HepG2 (cell line): Measurements from ENCODE around the gene PPFIA2. TPM values are rescaled to one million over a fixed set of nuclear protein-coding genes. Genes with fewer than 3 reads are reported as not detected.

Experiments
- GLMP ChIP-seq: sonication (generic); formaldehyde crosslinking; IDR thresholded peaks from 2 replicates; pipeline ENCODE4 v1.9.0; 2021; ENCODE audit warnings: missing genetic modification reagents, mild to moderate bottlenecking, borderline replicate concordance
- KLF15 ChIP-seq: sonication (generic); formaldehyde crosslinking; IDR thresholded peaks from 2 replicates; pipeline ENCODE4 v1.8.1; 2023; ENCODE audit warnings: borderline replicate concordance, mild to moderate bottlenecking, inconsistent platforms, missing genetic modification reagents, mixed read lengths
- MYNN ChIP-seq: sonication (generic); formaldehyde crosslinking; IDR thresholded peaks from 2 replicates; pipeline ENCODE4 v1.4.0; 2020; ENCODE audit warnings: mild to moderate bottlenecking, low read depth, missing genetic modification reagents
- POLR2A ChIP-seq, 2 experiments: IDR thresholded peaks; 2 replicates each; pipeline ENCODE4 v1.6.1; 2011; ENCODE audit warnings: low read depth in 2 of 2, low read length in 2 of 2, mild to moderate bottlenecking in 1 of 2, moderate library complexity in 1 of 2; ENCODE audit not compliant: insufficient read depth in 1 of 2
- SOX5 ChIP-seq: IDR thresholded peaks from 2 replicates; pipeline ENCODE4 v1.6.1; 2016; ENCODE audit warnings: borderline replicate concordance
- TFDP2 ChIP-seq: sonication (generic); formaldehyde crosslinking; IDR thresholded peaks from 2 replicates; pipeline ENCODE4 v1.4.0; 2020; ENCODE audit warnings: missing genetic modification reagents
- YY1 ChIP-seq: IDR thresholded peaks from 2 replicates; pipeline ENCODE4 v1.6.1; 2011; ENCODE audit warnings: low read length, low read depth, moderate library complexity, mild to moderate bottlenecking; ENCODE audit not compliant: insufficient read depth, insufficient replicate concordance
- ZNF12 ChIP-seq: sonication (generic); formaldehyde crosslinking; IDR thresholded peaks from 2 replicates; pipeline ENCODE4 v1.5.0; 2020; ENCODE audit warnings: missing genetic modification reagents
- ZNF781 ChIP-seq: sonication (generic); formaldehyde crosslinking; IDR thresholded peaks from 2 replicates; pipeline ENCODE4 v1.5.1; 2020; ENCODE audit warnings: borderline replicate concordance, mild to moderate bottlenecking, missing genetic modification reagents; ENCODE audit errors: not compliant biosample characterization
- polyA plus RNA-seq, 8 experiments: library from polyadenylated mRNA; depleted of rRNA in 3 of 8; stranded (reverse) in 7 of 8; unstranded in 1 of 8; fragments of >200 nt; fragmentation: Illumina TruSeq in 4 of 8; extraction: Trizol in 4 of 8; gene quantifications; 2 replicates each; pipeline versions ENCODE4 v1.2.1 to v1.2.3, GENCODE V29; 2011 to 2016; ENCODE audit warnings: low read depth in 4 of 8, missing spikeins in 1 of 8, mixed read lengths in 1 of 8; ENCODE audit not compliant: insufficient read depth in 1 of 8
- total RNA-seq, 5 experiments: library from RNA; depleted of rRNA; stranded (reverse); fragments of >200 nt; fragmentation: Illumina TruSeq; extraction: Trizol; gene quantifications; 2 replicates each; pipeline ENCODE4 v1.2.3, GENCODE V29; 2016; ENCODE audit warnings: low read depth in 1 of 5
- TF ChIP-seq, protein P1 (sequence below): sonication (generic); formaldehyde crosslinking; IDR thresholded peaks from 2 replicates; pipeline ENCODE4 v1.4.0; 2020; ENCODE audit warnings: mild to moderate bottlenecking, missing genetic modification reagents
- TF ChIP-seq, protein P2 (sequence below), 2 experiments: sonication (generic) in 1 of 2; formaldehyde crosslinking in 1 of 2; IDR thresholded peaks; 2 replicates each; pipeline versions ENCODE4 v1.5.1 to v1.6.1; 2011 to 2020; ENCODE audit warnings: borderline replicate concordance in 1 of 2, low read depth in 1 of 2, low read length in 1 of 2, mild to moderate bottlenecking in 1 of 2, missing genetic modification reagents in 1 of 2, moderate library complexity in 1 of 2

PPFIA2 gene
- total and polyA plus RNA-seq, 2 of the 13 experiments (the other 11 are each of a cell fraction or from before 2014, with no cell fraction given), result 0.05 TPM; not detected in 1

- TF ChIP-seq, protein P1, sequence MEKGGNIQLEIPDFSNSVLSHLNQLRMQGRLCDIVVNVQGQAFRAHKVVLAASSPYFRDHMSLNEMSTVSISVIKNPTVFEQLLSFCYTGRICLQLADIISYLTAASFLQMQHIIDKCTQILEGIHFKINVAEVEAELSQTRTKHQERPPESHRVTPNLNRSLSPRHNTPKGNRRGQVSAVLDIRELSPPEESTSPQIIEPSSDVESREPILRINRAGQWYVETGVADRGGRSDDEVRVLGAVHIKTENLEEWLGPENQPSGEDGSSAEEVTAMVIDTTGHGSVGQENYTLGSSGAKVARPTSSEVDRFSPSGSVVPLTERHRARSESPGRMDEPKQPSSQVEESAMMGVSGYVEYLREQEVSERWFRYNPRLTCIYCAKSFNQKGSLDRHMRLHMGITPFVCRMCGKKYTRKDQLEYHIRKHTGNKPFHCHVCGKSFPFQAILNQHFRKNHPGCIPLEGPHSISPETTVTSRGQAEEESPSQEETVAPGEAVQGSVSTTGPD (CRISPR knock-in tag), result no peak
- TF ChIP-seq POLR2A (IDR thresholded peaks at IDR 0.05; ENCODE audit: insufficient read depth in 1 of 2, low read depth in 2 of 2, low read length in 2 of 2) (no peak), KLF15 (no peak), SOX5 (CRISPR knock-in tag) (no peak), TFDP2 (CRISPR knock-in tag) (no peak), ZNF12 (no peak), GLMP (CRISPR knock-in tag) (no peak), MYNN (no peak), YY1 (peak; percentile 46), ZNF781 (CRISPR knock-in tag) (no peak)
- TF ChIP-seq, protein P2, sequence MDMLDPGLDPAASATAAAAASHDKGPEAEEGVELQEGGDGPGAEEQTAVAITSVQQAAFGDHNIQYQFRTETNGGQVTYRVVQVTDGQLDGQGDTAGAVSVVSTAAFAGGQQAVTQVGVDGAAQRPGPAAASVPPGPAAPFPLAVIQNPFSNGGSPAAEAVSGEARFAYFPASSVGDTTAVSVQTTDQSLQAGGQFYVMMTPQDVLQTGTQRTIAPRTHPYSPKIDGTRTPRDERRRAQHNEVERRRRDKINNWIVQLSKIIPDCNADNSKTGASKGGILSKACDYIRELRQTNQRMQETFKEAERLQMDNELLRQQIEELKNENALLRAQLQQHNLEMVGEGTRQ (IDR thresholded peaks at IDR 0.05; ENCODE audit: low read depth, low read length), result no peak
- TF ChIP-seq, protein P2 (CRISPR knock-in tag; IDR thresholded peaks at IDR 0.05; ENCODE audit: borderline replicate concordance), result no peak
- TF ChIP-seq, all 625 proteins: peak for 8
Measured at GRCh38 chr12:81610955-81611889, 147.9 kb downstream of the PPFIA2 start (continued).
